Gastroesophageal sphincter (tissue), 3 donors: ENCODE results near the gene NSUN6.

Experiments
- CTCF ChIP-seq, 4 experiments: fragments of 200-600 bp in 2 of 4; fragments of 450-650 bp in 2 of 4; sonication (generic) in 1 of 4; IDR thresholded peaks; one replicate each; pipeline ENCODE4 v1.5.1; 2017 to 2019; ENCODE audit warnings: antibody characterized with exemption in 4 of 4, mild to moderate bottlenecking in 2 of 4, moderate library complexity in 2 of 4
- POLR2A ChIP-seq, 2 donors: fragments of 450-650 bp; IDR thresholded peaks; one replicate each; pipeline ENCODE4 v1.6.1; 2017; ENCODE audit warnings: antibody characterized with exemption in 2 of 2, mild to moderate bottlenecking in 2 of 2, moderate library complexity in 1 of 2
- POLR2AphosphoS5 ChIP-seq: sonication (generic); formaldehyde crosslinking; IDR thresholded peaks from one replicate; pipeline ENCODE4 v1.6.1; 2017; ENCODE audit warnings: antibody characterized with exemption

GRCh38 chr10:18620856-18621255, 30.5 kb downstream of the NSUN6 start:
- TF ChIP-seq CTCF (IDR thresholded peaks at IDR 0.05) (no peak), POLR2AphosphoS5 (no peak), POLR2A (IDR thresholded peaks at IDR 0.05) (no peak)
